ENCODE measurements around the gene SPARC. TPM values are rescaled to one million over a fixed set of nuclear protein-coding genes. Genes with fewer than 3 reads are reported as not detected.

The SPARC gene
- total RNA-seq, 1 experiment from 2014 or later = 320 TPM

DNA sequence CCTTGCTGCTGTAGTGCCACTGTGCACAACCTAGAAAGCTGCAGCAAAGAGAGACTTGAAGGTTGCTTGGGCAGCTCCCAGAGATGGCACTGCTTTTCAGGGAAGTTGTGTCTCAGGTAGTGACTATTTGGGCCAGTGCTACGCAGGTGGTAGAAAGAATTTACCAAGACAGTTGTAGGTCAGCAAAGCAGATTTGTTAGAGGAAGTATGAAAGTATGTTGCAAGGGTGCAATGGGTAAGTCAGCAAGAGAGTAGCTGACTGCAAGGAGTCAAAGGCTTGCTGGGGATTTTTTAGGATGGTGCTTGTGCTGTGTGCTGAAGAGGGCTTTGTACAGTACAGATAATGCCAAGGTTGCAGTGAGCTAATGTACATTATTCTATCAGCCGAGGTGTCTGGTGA, 33.5 kb upstream of the SPARC start:
- Histone ChIP-seq H3K27ac (ENCODE audit: insufficient read length, low read depth, low read length) (no peak overlapping the region), H3K18ac (ENCODE audit: insufficient read length, low read depth, low read length) (no peak overlapping the region)

More for the DNA sequence above, 33.5 kb upstream of the SPARC start:
- Histone ChIP-seq H4K8ac (replicated peaks; ENCODE audit: insufficient read length, low read depth, low read length) (no peak overlapping the region), H3K23me2 (ENCODE audit: insufficient read length, low read depth, low read length, poor library complexity, severe bottlenecking) (no peaks in the 10 kb centered on the region), H2BK120ac (ENCODE audit: low read depth, low read length, poor library complexity, severe bottlenecking) (no peak overlapping the region), H3K4ac (ENCODE audit: low read depth, low read length) (no peak overlapping the region), H3K9me3 (ENCODE audit: control insufficient read depth, low read depth, low read length) (no peaks in the 10 kb centered on the region), H3K56ac (ENCODE audit: insufficient read length, low read depth, low read length) (no peak overlapping the region), H4K5ac (ENCODE audit: insufficient read length, low read depth, low read length) (no peak overlapping the region), H4K91ac (ENCODE audit: insufficient read length, low read depth, low read length) (no peak overlapping the region), H2BK5ac (ENCODE audit: insufficient read length, low read length) (no peak overlapping the region), H4K20me1 (ENCODE audit: control insufficient read depth, insufficient read depth, insufficient read length) (no peaks in the 10 kb centered on the region), H3K23ac (ENCODE audit: insufficient read length, low read depth, low read length) (no peak overlapping the region), H2BK15ac (ENCODE audit: low read depth, low read length) (no peak overlapping the region), H3K14ac (ENCODE audit: insufficient read depth, low read length) (no peak overlapping the region), H3K79me2 (ENCODE audit: insufficient read depth, low read length) (no peaks in the 10 kb centered on the region), H3K4me2 (ENCODE audit: insufficient read depth, insufficient read length, low read length) (no peak overlapping the region), H3K79me1 (ENCODE audit: insufficient read depth, low read depth, low read length, poor library complexity, severe bottlenecking) (no peaks in the 10 kb centered on the region), H3T11ph (ENCODE audit: low read length) (no peak overlapping the region), H2AK5ac (ENCODE audit: insufficient read length, low read length) (no peak overlapping the region), H3K4me1 (ENCODE audit: insufficient read depth, low read length) (peaks cover 7% of the 10 kb centered on the region), H3K27me3 (ENCODE audit: insufficient read depth, low read length) (no peaks in the 10 kb centered on the region), H2BK12ac (ENCODE audit: insufficient read length, low read depth, low read length) (no peak overlapping the region), H2AFZ (ENCODE audit: low read length) (no peak overlapping the region), H2BK20ac (ENCODE audit: low read depth, low read length, poor library complexity, severe bottlenecking) (no peak overlapping the region), H3K9ac (ENCODE audit: extremely low read depth, insufficient read length, low read length) (no peak overlapping the region)
- Mint-ChIP-seq H3K27ac (no peak overlapping the region; a peak in 1 of 7 replicates), H3K36me3 (ENCODE audit: insufficient read depth in 1 of 3, low read depth in 3 of 3) (peaks cover 0 to 5% (median 0%) of the 10 kb centered on the region in 3 experiments; a peak in 2 of 7 replicates), H3K27me3 (ENCODE audit: low read depth) (peaks cover 1% of the 10 kb centered on the region), H3K4me1 (peaks cover 15 to 23% of the 10 kb centered on the region in 2 experiments), H3K4me3 (no peak overlapping the region), H3K9me3 (peaks cover 0 to 4% of the 10 kb centered on the region in 2 experiments; a peak in 4 of 5 replicates)
- no CpG with 5 or more reads among the region's 2 CpGs for WGBS (ENCODE audit: extremely low coverage, insufficient read length, low lambda C conversion rate)
- DNase-seq = no peak
- TF ChIP-seq, protein P1, sequence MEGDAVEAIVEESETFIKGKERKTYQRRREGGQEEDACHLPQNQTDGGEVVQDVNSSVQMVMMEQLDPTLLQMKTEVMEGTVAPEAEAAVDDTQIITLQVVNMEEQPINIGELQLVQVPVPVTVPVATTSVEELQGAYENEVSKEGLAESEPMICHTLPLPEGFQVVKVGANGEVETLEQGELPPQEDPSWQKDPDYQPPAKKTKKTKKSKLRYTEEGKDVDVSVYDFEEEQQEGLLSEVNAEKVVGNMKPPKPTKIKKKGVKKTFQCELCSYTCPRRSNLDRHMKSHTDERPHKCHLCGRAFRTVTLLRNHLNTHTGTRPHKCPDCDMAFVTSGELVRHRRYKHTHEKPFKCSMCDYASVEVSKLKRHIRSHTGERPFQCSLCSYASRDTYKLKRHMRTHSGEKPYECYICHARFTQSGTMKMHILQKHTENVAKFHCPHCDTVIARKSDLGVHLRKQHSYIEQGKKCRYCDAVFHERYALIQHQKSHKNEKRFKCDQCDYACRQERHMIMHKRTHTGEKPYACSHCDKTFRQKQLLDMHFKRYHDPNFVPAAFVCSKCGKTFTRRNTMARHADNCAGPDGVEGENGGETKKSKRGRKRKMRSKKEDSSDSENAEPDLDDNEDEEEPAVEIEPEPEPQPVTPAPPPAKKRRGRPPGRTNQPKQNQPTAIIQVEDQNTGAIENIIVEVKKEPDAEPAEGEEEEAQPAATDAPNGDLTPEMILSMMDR (conservative IDR thresholded peaks at IDR 0.05) = no peak

Data from H9 (cell line).